HEK293 (cell line): ENCODE data around the gene CELA2A.

Experiments used
- CTCF ChIA-PET: fragments of 350-600 bp; formaldehyde crosslinking; extraction: SDS; loops from one replicate; lab custom pipeline; 2021; ENCODE audit warnings: antibody characterized with exemption; lab: Yijun Ruan, JAX
- POLR2A ChIA-PET: fragments of 300-600 bp; formaldehyde crosslinking; extraction: SDS; loops from one replicate; lab custom pipeline; 2020; ENCODE audit warnings: antibody characterized with exemption, inconsistent platforms; lab: Yijun Ruan, JAX
- H3K27ac ChIP-seq: fragments of 200-500 bp; sonication (Bioruptor generic); 2 replicates; pipeline ENCODE4 v1.5.1; 2014; ENCODE audit warnings: low read depth, low read length, control low read depth, inconsistent platforms; ENCODE audit errors: extremely low read depth
- H3K36me3 ChIP-seq, 2 experiments: fragments of 200-500 bp in 1 of 2; sonication (Bioruptor generic) in 1 of 2; 1 replicate in 1 of 2; 2 replicates in 1 of 2; pipeline ENCODE4 v1.5.1; 2014 to 2017; ENCODE audit warnings: inconsistent platforms in 2 of 2, low read length in 2 of 2; ENCODE audit not compliant: control insufficient read depth in 2 of 2, insufficient read depth in 1 of 2
- H3K4me1 ChIP-seq: fragments of 200-500 bp; sonication (Bioruptor generic); 2 replicates; pipeline ENCODE4 v1.5.1; 2014; ENCODE audit warnings: mild to moderate bottlenecking, low read length, inconsistent platforms; ENCODE audit not compliant: control insufficient read depth, insufficient read depth
- H3K4me3 ChIP-seq: 2 replicates; pipeline ENCODE4 v1.5.1; 2011; ENCODE audit warnings: low read depth, mild to moderate bottlenecking, control low read depth, low read length, moderate library complexity
- H3K9me3 ChIP-seq: fragments of 200-500 bp; sonication (Bioruptor generic); 2 replicates; pipeline ENCODE4 v1.5.1; 2014; ENCODE audit warnings: low read depth, low read length, inconsistent platforms; ENCODE audit not compliant: control insufficient read depth, insufficient read depth
- GLIS1 ChIP-seq: fragments of 450-650 bp; formaldehyde crosslinking; IDR thresholded peaks from 2 replicates; pipeline ENCODE4 v1.5.1; 2016; ENCODE audit warnings: missing biosample characterization, missing genetic modification characterization
- HOXD13 ChIP-seq: sonication (generic); formaldehyde crosslinking; IDR thresholded peaks from 2 replicates; pipeline ENCODE4 v1.8.0; 2022; ENCODE audit warnings: missing genetic modification reagents, borderline replicate concordance
- KLF16 ChIP-seq: fragments of 450-650 bp; formaldehyde crosslinking; IDR thresholded peaks from 2 replicates; pipeline ENCODE4 v1.5.1; 2017; ENCODE audit warnings: missing biosample characterization, missing genetic modification characterization
- OSR2 ChIP-seq: fragments of 450-650 bp; formaldehyde crosslinking; IDR thresholded peaks from 2 replicates; pipeline ENCODE4 v1.5.1; 2016; ENCODE audit warnings: missing biosample characterization, missing genetic modification characterization
- PRDM1 ChIP-seq: fragments of 450-650 bp; formaldehyde crosslinking; IDR thresholded peaks from 2 replicates; pipeline ENCODE4; 2016; ENCODE audit warnings: missing biosample characterization, missing genetic modification characterization
- TRIM28 ChIP-seq: IDR thresholded peaks from 2 replicates; pipeline ENCODE4 v1.6.1; 2011; ENCODE audit warnings: low read length, control low read depth, borderline replicate concordance
- ZBTB48 ChIP-seq: fragments of 450-650 bp; formaldehyde crosslinking; IDR thresholded peaks from 2 replicates; pipeline ENCODE4 v1.5.1; 2016; ENCODE audit warnings: missing biosample characterization, missing genetic modification characterization
- ZNF10 ChIP-seq: fragments of 450-650 bp; formaldehyde crosslinking; IDR thresholded peaks from 2 replicates; pipeline ENCODE4 v1.5.1; 2017; ENCODE audit warnings: missing biosample characterization, missing genetic modification characterization
- ZNF132 ChIP-seq: fragments of 450-650 bp; formaldehyde crosslinking; IDR thresholded peaks from 2 replicates; pipeline ENCODE4 v1.5.1; 2017; ENCODE audit warnings: missing biosample characterization, missing genetic modification characterization, borderline replicate concordance
- ZNF140 ChIP-seq: fragments of 450-650 bp; formaldehyde crosslinking; IDR thresholded peaks from 2 replicates; pipeline ENCODE4 v1.5.1; 2016; ENCODE audit warnings: missing biosample characterization, missing genetic modification characterization
- ZNF335 ChIP-seq: fragments of 450-650 bp; formaldehyde crosslinking; conservative IDR thresholded peaks from 2 replicates; pipeline ENCODE4 v1.5.1; 2016; ENCODE audit warnings: missing biosample characterization, missing genetic modification characterization
- ZNF341 ChIP-seq: fragments of 450-650 bp; formaldehyde crosslinking; IDR thresholded peaks from 2 replicates; pipeline ENCODE4; 2016; ENCODE audit warnings: low read depth, missing biosample characterization, missing genetic modification characterization
- ZNF530 ChIP-seq: fragments of 450-650 bp; formaldehyde crosslinking; IDR thresholded peaks from 2 replicates; pipeline ENCODE4 v1.5.1; 2016; ENCODE audit warnings: low read depth, missing biosample characterization, missing genetic modification characterization
- ZNF560 ChIP-seq: fragments of 450-650 bp; formaldehyde crosslinking; IDR thresholded peaks from 2 replicates; pipeline ENCODE4 v1.5.1; 2017; ENCODE audit warnings: missing biosample characterization, missing genetic modification characterization, borderline replicate concordance
- ZSCAN23 ChIP-seq: fragments of 450-650 bp; formaldehyde crosslinking; IDR thresholded peaks from 2 replicates; pipeline ENCODE4 v1.5.1; 2016; ENCODE audit warnings: missing biosample characterization, missing genetic modification characterization
- ZXDB ChIP-seq: fragments of 450-650 bp; formaldehyde crosslinking; IDR thresholded peaks from 2 replicates; pipeline ENCODE4 v1.5.1; 2016; ENCODE audit warnings: missing biosample characterization, missing genetic modification characterization
- TF ChIP-seq, protein P1 (sequence below): IDR thresholded peaks from 2 replicates; pipeline ENCODE4 v1.6.1; 2011; ENCODE audit warnings: mild to moderate bottlenecking, low read depth, low read length, borderline replicate concordance
- TF ChIP-seq, protein P2 (sequence below): fragments of 450-650 bp; formaldehyde crosslinking; IDR thresholded peaks from 2 replicates; pipeline ENCODE4 v1.5.1; 2017; ENCODE audit warnings: missing biosample characterization, missing genetic modification characterization
- TF ChIP-seq, protein P3 (sequence below): fragments of 450-650 bp; formaldehyde crosslinking; IDR thresholded peaks from 2 replicates; pipeline ENCODE4 v1.5.1; 2016; ENCODE audit warnings: missing biosample characterization, missing genetic modification characterization

CELA2A gene

DNA sequence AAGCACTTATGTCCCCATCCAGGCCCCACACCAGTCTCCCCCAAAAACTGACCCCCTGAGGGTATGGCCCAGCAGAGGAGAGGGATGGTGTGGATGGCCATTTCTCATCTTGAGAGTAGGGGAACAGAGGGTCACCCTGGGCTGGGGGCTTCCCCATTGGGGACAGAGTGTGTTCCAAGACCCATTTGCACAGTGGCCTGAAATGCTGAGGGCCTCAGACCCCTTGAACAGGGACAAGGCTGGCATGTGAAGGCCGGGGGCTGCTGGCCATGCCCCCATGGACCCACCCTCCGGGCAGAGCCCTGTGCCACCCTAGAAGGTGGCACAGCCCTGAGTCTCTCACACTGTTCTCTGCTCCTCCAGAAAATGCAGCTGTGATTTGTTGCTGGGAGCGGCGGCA, 10.3 kb upstream of the CELA2A start (continued):
- TF ChIP-seq, protein P1, sequence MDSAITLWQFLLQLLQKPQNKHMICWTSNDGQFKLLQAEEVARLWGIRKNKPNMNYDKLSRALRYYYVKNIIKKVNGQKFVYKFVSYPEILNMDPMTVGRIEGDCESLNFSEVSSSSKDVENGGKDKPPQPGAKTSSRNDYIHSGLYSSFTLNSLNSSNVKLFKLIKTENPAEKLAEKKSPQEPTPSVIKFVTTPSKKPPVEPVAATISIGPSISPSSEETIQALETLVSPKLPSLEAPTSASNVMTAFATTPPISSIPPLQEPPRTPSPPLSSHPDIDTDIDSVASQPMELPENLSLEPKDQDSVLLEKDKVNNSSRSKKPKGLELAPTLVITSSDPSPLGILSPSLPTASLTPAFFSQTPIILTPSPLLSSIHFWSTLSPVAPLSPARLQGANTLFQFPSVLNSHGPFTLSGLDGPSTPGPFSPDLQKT = no peak
- no peak for TF ChIP-seq KLF16 (tag by site-specific recombination)

DNA sequence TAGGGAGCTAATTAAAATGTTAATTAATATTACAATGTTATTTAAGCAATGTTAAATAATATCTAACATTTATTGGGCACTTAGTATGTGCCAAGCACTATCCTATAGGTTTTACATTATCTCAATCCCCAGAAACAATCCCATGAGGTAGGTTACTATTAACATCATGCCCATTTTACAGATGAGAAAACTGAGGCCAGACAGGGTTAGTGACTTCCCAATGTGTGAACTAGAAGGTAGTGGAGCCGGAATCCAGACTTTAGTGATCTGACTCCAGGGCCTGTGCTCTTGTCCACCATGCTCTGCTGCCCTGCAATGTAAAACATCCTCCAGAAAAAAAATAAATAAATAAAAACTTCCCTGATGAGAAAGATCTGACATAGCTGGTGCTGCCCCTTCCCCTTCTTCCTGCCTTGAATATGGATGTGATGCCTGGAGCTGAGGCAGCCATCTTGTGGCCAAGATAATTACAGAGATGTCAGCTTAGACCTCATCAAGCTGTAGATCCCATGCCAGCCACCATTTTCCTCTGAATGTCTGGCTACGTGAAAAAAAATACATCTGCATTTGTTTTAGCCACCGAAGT, 7.6 kb upstream of the CELA2A start:
- CTCF ChIA-PET = interaction anchor here (0.7 kb wide), 2 partner anchors 39 to 125 kb away, joined by 3 read pairs; no protein-coding TSS in a partner anchor
- TF ChIP-seq ZNF560 (no peak), ZNF341 (no peak), ZNF140 (tag by site-specific recombination) (no peak), ZNF10 (tag by site-specific recombination) (no peak), GLIS1 (tag by site-specific recombination) (no peak), ZSCAN23 (no peak), ZNF530 (tag by site-specific recombination) (no peak), ZNF335 (tag by site-specific recombination) (no peak), PRDM1 (tag by site-specific recombination) (no peak), ZNF132 (tag by site-specific recombination) (no peak), ZBTB48 (tag by site-specific recombination) (no peak), ZXDB (tag by site-specific recombination) (no peak), TRIM28 (no peak), HOXD13 (no peak)
- TF ChIP-seq, protein P2, sequence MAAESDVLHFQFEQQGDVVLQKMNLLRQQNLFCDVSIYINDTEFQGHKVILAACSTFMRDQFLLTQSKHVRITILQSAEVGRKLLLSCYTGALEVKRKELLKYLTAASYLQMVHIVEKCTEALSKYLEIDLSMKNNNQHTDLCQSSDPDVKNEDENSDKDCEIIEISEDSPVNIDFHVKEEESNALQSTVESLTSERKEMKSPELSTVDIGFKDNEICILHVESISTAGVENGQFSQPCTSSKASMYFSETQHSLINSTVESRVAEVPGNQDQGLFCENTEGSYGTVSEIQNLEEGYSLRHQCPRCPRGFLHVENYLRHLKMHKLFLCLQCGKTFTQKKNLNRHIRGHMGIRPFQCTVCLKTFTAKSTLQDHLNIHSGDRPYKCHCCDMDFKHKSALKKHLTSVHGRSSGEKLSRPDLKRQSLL (tag by site-specific recombination) = no peak
- Histone ChIP-seq H3K4me3 (no peak overlapping the region), H3K9me3 (no peaks in the 10 kb centered on the region), H3K4me1 (no peaks in the 10 kb centered on the region), H3K27ac (no peak overlapping the region), H3K36me3 (no peaks in the 10 kb centered on the region)
- POLR2A ChIA-PET = no interaction called here

DNA sequence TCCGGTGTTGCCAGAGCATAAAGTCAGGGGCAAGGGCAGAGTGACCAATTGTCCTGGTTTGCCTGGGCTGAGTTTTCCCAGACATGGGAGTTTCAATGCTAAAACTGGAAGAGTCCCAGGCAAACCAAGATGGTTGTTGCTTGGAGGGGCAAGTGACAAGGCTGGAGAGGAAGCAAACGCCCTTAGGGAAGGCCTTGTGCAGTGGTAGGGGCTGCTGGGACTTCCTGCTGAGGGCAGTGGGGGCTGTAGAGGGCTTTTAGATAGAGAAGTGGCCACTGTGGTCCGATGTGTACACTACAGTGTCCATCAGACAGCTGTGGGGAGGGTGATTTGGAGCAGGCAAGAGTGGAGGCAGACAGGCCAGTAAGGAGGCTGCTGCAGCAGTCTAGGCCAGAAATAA, 7.0 kb upstream of the CELA2A start:
- no peak overlapping the region for H3K4me3 ChIP-seq
- H3K4me1 ChIP-seq = no peaks in the 10 kb centered on the region
- H3K27ac ChIP-seq = no peak overlapping the region
- ChIA-PET POLR2A (no interaction called here), CTCF (no interaction called here)
- no peaks in the 10 kb centered on the region for H3K9me3 ChIP-seq
- no peak for TF ChIP-seq OSR2 (tag by site-specific recombination)
- TF ChIP-seq, protein P3, sequence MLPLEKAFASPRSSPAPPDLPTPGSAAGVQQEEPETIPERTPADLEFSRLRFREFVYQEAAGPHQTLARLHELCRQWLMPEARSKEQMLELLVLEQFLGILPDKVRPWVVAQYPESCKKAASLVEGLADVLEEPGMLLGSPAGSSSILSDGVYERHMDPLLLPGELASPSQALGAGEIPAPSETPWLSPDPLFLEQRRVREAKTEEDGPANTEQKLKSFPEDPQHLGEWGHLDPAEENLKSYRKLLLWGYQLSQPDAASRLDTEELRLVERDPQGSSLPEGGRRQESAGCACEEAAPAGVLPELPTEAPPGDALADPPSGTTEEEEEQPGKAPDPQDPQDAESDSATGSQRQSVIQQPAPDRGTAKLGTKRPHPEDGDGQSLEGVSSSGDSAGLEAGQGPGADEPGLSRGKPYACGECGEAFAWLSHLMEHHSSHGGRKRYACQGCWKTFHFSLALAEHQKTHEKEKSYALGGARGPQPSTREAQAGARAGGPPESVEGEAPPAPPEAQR = no peak
- TF ChIP-seq, all 188 proteins: peak for 0
- H3K36me3 ChIP-seq = no peaks in the 10 kb centered on the region
